LNCAP (cell line): ENCODE results near the gene RASL11A.

Source experiments
- CTCF ChIP-seq: fragments of 450-650 bp; IDR thresholded peaks from 2 replicates; pipeline ENCODE4 v1.5.1; 2017; ENCODE audit warnings: mild to moderate bottlenecking

Gene RASL11A

GRCh38 chr13:27245610-27246009 is 25.0 kb upstream of the RASL11A start:
- TF ChIP-seq CTCF, result no peak

- no peak for TF ChIP-seq CTCF
Observed at GRCh38 chr13:27250833-27251165, 19.8 kb upstream of the RASL11A start.

GRCh38 chr13:27251166-27252091 is 19.2 kb upstream of the RASL11A start, which contains the start of gene RPL21:
TSS of gene RPL21 (plus strand) at chr13:27251558. CDS start at chr13:27253777, 2,219 bp downstream.
- no peak for TF ChIP-seq CTCF

- no peak for TF ChIP-seq CTCF
Observed at GRCh38 chr13:27252467-27252866, 18.2 kb upstream of the RASL11A start.

GRCh38 chr13:27257233-27257568 is 13.4 kb upstream of the RASL11A start:
- TF ChIP-seq CTCF, result no peak

GRCh38 chr13:27257648-27258253 is 12.9 kb upstream of the RASL11A start:
- no peak for TF ChIP-seq CTCF

- TF ChIP-seq CTCF, result no peak
Observed at GRCh38 chr13:27258637-27259386, 11.8 kb upstream of the RASL11A start.
